RWPE1 (cell line): Measurements from ENCODE around the gene TUBA3D.
"Not testable (repeated sequence)": the region's sequence is repeated elsewhere in the genome, so short reads cannot be mapped to it uniquely, and the experiment has no call there.

Experiments
- CTCF ChIA-PET: fragments of 350-600 bp; sonication (Branson Sonifier 250); formaldehyde crosslinking; extraction: SDS; loops from one replicate; lab custom pipeline; 2021; lab: Yijun Ruan, JAX
- POLR2A ChIA-PET: fragments of 400-600 bp; formaldehyde crosslinking; extraction: SDS; loops from one replicate; lab custom pipeline; 2020; ENCODE audit warnings: antibody characterized with exemption; ENCODE audit not compliant: low non-redundant PET; lab: Yijun Ruan, JAX
- DNase-seq: peaks from one replicate; pipeline ENCODE4 v3.0.0; 2012; ENCODE audit warnings: low spot score
- H3K27ac ChIP-seq: fragments of 450-650 bp; 2 replicates; pipeline ENCODE4 v1.5.1; 2017
- CTCF ChIP-seq: fragments of 450-650 bp; conservative IDR thresholded peaks from 2 replicates; pipeline ENCODE4 v1.5.1; 2017; ENCODE audit warnings: low read depth, mild to moderate bottlenecking

TUBA3D gene

DNA sequence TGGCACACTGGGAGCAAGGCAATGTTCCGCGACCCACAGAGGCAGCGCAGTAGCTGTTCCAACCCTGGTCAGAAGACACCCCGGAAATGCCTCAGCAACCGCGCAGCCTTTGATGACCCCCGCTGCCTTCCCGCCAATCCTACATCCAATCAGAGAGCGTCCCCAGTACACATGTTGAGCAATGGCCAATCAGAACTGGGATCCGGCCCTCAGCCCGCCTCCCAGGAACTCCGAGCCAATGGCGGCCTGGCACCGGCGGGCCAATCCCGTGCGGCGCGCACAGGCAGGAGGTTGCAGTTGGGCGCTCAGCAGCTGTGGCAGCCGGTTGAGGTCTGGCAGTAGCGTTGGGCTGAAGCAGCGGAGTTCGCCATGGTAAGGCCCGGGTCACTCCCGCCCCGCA is at the start of gene TUBA3D:
Gene TUBA3D (plus strand): TSS at position 289 of the 400 bp plus-strand sequence. CDS start 81 bp downstream, at position 370.
- ChIA-PET CTCF (no interaction called here), POLR2A (no interaction called here)
- H3K27ac ChIP-seq: no peak within 1 kb of the TSS
- TF ChIP-seq CTCF: no peak
- DNase-seq: no peak

DNA sequence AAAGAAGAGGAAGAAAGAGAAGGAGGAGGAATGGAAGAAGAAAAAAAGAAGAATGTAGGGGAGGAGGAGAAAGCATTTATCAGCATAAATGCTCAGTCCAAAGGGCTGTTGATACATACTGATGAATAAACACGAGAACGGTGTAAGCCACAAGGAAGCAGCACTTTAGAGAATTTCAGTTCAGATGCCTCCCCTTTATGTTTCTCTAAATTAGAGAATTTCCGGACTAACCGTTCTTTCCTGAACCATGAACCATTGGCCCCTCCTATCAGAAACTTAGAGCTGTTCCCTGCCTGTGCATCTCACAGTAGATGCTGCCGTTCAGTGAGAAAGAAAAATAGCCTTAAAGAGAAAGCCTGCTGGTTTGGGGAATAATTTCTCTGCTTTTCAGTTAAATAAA is 49.2 kb upstream of the TUBA3D start:
- H3K27ac ChIP-seq: no peak overlapping the region
- DNase-seq: no peak
- ChIA-PET POLR2A (no interaction called here), CTCF (no interaction called here)
- no peak for TF ChIP-seq CTCF

- no peak overlapping the region for H3K27ac ChIP-seq
- ChIA-PET CTCF (no interaction called here), POLR2A (no interaction called here)
- no peak for TF ChIP-seq CTCF
- DNase-seq: no peak
These were observed 44.6 kb upstream of the TUBA3D start for GRCh38 chr2:131431336-131431735.

- POLR2A ChIA-PET, DNase-seq, H3K27ac ChIP-seq: not testable (repeated sequence)
- CTCF ChIA-PET: interaction anchor here (1.7 kb wide), 1 partner anchor 28 kb away, joined by 4 read pairs; no protein-coding TSS in a partner anchor
These were observed 35.0 kb upstream of the TUBA3D start for GRCh38 chr2:131440742-131441468.

DNA sequence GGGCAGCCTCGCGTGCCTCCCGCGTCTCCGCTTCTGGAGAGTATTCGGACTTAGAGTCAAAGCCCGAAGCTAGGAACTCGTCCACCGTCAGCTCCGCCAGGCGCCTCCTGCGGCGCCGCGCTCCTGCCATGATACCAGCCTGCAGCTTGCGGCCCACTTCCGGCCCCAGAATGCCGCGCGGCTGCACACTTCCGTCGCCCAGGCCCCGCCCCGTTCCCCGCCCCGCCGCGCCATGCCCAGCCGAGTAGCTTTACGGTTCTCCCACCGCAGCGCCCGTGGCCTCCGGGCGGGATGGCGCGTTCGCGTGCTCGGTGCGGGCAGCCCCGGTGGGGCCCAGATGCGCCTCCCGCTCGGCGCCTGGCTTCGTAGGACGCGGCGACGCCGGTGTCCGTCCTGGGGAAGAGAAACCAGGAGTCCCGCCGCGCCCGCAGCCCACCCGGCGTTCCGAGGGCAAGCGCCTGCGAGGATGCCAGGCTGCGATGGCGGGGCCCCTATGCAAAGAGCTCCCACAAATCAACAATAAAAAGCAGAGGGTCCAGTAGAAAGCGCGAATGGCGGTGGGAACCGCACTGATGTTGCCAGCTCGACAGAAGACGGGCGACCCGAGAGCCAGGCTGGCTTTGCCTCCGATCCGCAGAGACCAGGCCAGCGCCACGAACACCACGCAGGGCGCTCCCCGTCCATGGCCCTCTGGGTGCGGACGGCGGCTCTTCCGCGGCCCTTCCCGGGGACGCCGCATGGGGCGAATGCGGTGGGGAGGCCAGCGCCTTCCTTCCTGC is 31.0 kb upstream of the TUBA3D start:
- DNase-seq, POLR2A ChIA-PET, H3K27ac ChIP-seq, CTCF ChIA-PET: not testable (repeated sequence)

GRCh38 chr2:131445515-131445797 is 30.5 kb upstream of the TUBA3D start:
- POLR2A ChIA-PET, H3K27ac ChIP-seq, DNase-seq, CTCF ChIA-PET: not testable (repeated sequence)

DNA sequence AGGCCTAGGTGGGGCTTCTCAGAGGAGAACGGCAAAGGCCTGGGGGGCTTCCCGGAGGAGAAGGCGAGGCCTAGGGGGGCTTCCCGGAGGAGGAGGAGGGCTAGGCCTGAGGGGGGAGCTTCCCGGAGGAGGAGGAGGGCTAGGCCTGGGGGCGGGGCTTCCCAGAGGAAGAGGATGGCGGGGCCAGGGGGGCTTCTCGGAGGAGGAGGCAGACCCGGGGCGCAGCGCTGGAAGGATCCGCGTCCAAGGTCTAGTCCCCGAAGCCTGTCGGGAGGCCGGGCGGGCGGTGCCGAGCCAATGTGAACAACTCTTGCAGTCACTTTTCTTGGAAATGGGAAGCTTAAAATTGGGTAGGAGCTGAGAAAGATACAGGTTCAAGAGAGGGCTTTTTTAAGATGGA is 30.0 kb upstream of the TUBA3D start:
- no peak for DNase-seq
- H3K27ac ChIP-seq: no peak overlapping the region
- ChIA-PET POLR2A (no interaction called here), CTCF (no interaction called here)
- TF ChIP-seq CTCF: no peak

- DNase-seq, H3K27ac ChIP-seq, CTCF ChIA-PET, POLR2A ChIA-PET: not testable (repeated sequence)
These were observed 27.9 kb upstream of the TUBA3D start for GRCh38 chr2:131447981-131448380.

DNA sequence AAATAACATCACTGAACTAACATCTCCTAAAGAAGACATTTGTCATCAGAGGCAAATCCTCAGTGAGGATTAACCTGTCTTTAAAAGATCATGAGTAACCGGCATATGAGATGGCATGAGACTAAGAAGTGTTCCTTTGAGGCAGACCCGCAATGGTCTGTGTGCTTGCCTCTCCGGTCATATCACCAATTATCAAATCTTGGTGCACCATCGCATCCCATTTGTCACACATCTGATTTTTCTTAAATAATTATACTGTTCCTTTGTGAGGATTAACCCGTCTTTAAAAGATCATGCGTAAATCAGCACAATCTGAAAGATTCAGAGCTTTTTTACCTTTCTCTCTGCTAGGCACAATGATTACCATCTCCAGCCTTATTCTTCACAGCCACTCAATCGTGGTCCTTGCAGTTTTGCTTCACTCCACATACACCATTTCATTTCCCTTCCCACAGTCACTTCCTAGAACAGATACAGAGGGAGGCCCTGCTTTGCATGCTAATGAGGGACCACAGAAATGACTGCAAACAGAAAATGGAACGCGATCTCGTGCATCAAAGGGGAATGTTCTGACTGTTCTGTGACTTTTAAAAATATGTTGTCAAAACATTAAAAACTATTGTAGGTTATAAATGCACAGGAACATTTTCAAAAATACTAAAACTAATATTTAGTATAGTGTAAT is 24.5 kb upstream of the TUBA3D start:
- H3K27ac ChIP-seq, CTCF ChIA-PET, POLR2A ChIA-PET, DNase-seq: not testable (repeated sequence)

DNA sequence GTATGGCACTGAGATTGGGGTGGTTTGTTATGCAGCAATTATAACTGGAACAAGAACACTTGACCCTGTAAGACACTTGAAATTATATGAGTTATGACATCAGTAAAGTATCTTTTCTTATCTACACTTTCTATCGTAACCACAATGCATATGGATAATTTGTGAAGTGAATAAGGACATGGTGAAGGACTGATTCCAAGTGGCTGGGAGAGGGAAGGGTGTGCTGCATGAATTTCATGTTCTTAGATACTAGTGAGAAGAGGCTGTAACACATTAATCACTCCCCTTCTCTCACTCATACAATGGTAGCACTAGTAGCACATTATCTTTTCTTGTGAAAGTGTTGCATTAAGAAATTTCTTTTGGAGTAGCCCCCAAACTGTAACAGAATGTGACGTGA is 21.0 kb upstream of the TUBA3D start:
- DNase-seq, POLR2A ChIA-PET, H3K27ac ChIP-seq, CTCF ChIA-PET: not testable (repeated sequence)

DNA sequence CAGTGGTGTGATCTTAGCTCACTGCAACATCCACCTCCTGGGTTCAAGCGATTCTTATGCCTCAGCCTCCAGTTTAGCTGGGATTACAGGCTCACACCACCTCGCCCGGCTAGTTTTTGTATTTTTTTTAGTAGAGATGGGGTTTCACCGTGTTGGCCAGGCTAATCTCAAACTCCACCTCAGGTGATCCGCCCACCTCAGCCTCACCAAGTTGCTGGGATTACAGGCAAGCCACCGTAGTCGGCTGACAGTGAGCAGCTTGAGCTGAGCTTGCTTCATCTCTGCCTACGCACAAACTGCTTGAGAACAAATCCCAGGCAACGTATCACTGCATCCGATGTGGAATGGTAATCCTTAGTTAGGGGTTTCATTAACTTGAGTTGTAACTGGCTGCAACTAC is 8.2 kb upstream of the TUBA3D start:
- DNase-seq, H3K27ac ChIP-seq, POLR2A ChIA-PET, CTCF ChIA-PET: not testable (repeated sequence)

GRCh38 chr2:131470944-131471343 is 5.0 kb upstream of the TUBA3D start:
- H3K27ac ChIP-seq, POLR2A ChIA-PET, DNase-seq, CTCF ChIA-PET: not testable (repeated sequence)
